SK-N-SH (cell line): ENCODE measurements around the gene DCHS1. TPM values are rescaled to one million over a fixed set of nuclear protein-coding genes. Genes with fewer than 3 reads are reported as not detected.

ENCODE experiments used
- CTCF ChIA-PET: fragments of 300-600, 350-600 bp; formaldehyde crosslinking; extraction: SDS; loops from one replicate; lab custom pipeline; 2021; lab: Yijun Ruan, JAX
- POLR2A ChIA-PET: fragments of 350-600 bp; sonication (Branson Sonifier 250); formaldehyde crosslinking; extraction: SDS; loops from one replicate; lab custom pipeline; 2020; ENCODE audit warnings: antibody characterized with exemption, inconsistent platforms; lab: Yijun Ruan, JAX
- DNase-seq: peaks from one replicate; pipeline ENCODE4 v3.0.0; 2012
- H2AFZ ChIP-seq: fragments of 200-600 bp; sonication (generic); 2 replicates; pipeline ENCODE4 v1.8.1; 2016; ENCODE audit warnings: antibody characterized with exemption, mild to moderate bottlenecking, low read depth
- H3F3A ChIP-seq: fragments of 200-600 bp; sonication (generic); replicated peaks from 2 replicates; pipeline ENCODE3; 2016; ENCODE audit warnings: antibody characterized with exemption, mild to moderate bottlenecking; ENCODE audit not compliant: insufficient read depth
- H3K27ac ChIP-seq, 2 experiments: fragments of 200-500 bp in 1 of 2; fragments of 200-600 bp in 1 of 2; sonication (Bioruptor generic) in 1 of 2; sonication (generic), shearing (Covaris generic) in 1 of 2; 2 replicates each; pipeline versions ENCODE4 v1.5.1 to v1.6.1; 2014 to 2016; ENCODE audit warnings: low read depth in 2 of 2, inconsistent platforms in 1 of 2, low read length in 1 of 2, mild to moderate bottlenecking in 1 of 2, mixed read lengths in 1 of 2
- H3K27me3 ChIP-seq: fragments of 200-600 bp; sonication (generic), shearing (Covaris generic); 2 replicates; pipeline ENCODE4 v1.6.1; 2016; ENCODE audit warnings: mixed run types; ENCODE audit not compliant: insufficient read depth
- H3K36me3 ChIP-seq, 2 experiments: fragments of 200-500 bp in 1 of 2; fragments of 200-600 bp in 1 of 2; sonication (Bioruptor generic) in 1 of 2; sonication (generic) in 1 of 2; replicated peaks in 1 of 2; 2 replicates each; pipeline versions ENCODE3 to v1.5.1; 2014 to 2016; ENCODE audit warnings: low read length in 1 of 2, mild to moderate bottlenecking in 1 of 2; ENCODE audit not compliant: insufficient read depth in 2 of 2, control insufficient read depth in 1 of 2
- H3K4me1 ChIP-seq, 2 experiments: fragments of 200-500 bp in 1 of 2; fragments of 200-600 bp in 1 of 2; sonication (Bioruptor generic) in 1 of 2; sonication (generic), shearing (Covaris generic) in 1 of 2; 2 replicates each; pipeline versions ENCODE4 v1.5.1 to v1.6.1; 2014 to 2016; ENCODE audit warnings: low read depth in 1 of 2, low read length in 1 of 2, mixed run types in 1 of 2; ENCODE audit not compliant: insufficient read depth in 2 of 2, control insufficient read depth in 1 of 2
- H3K4me2 ChIP-seq: fragments of 200-600 bp; sonication (generic), shearing (Covaris generic); 2 replicates; pipeline ENCODE4 v1.6.1; 2017; ENCODE audit warnings: mixed run types
- H3K4me3 ChIP-seq, 2 experiments: fragments of 200-500 bp in 1 of 2; fragments of 200-600 bp in 1 of 2; sonication (Bioruptor generic) in 1 of 2; sonication (generic), shearing (Covaris generic) in 1 of 2; 2 replicates each; pipeline versions ENCODE4 v1.5.1 to v1.8.1; 2014 to 2016; ENCODE audit warnings: low read depth in 2 of 2, inconsistent platforms in 1 of 2, low read length in 1 of 2, mild to moderate bottlenecking in 1 of 2, mixed read lengths in 1 of 2, moderate library complexity in 1 of 2
- H3K79me2 ChIP-seq: fragments of 200-600 bp; sonication (generic); 2 replicates; pipeline ENCODE4 v1.8.1; 2017; ENCODE audit warnings: mild to moderate bottlenecking; ENCODE audit not compliant: insufficient read depth
- H3K9ac ChIP-seq: fragments of 200-600 bp; sonication (generic); 2 replicates; pipeline ENCODE4 v1.6.1; 2017; ENCODE audit warnings: mixed run types
- H3K9me2 ChIP-seq: fragments of 200-600 bp; sonication (generic); 2 replicates; pipeline ENCODE4 v1.6.1; 2017; ENCODE audit warnings: mixed run types
- H3K9me3 ChIP-seq: fragments of 200-600 bp; sonication (generic); 2 replicates; pipeline ENCODE4 v1.6.1; 2017; ENCODE audit warnings: mixed run types, mild to moderate bottlenecking, moderate library complexity
- H4K20me1 ChIP-seq: fragments of 200-600 bp; sonication (generic); 2 replicates; pipeline ENCODE4 v1.6.1; 2017; ENCODE audit warnings: mild to moderate bottlenecking, mixed run types; ENCODE audit not compliant: insufficient read depth
- CHD2 ChIP-seq: fragments of 150-350 bp; IDR thresholded peaks from 2 replicates; pipeline ENCODE4 v1.6.1; 2018; ENCODE audit warnings: low read length; ENCODE audit not compliant: partially characterized antibody
- ELF1 ChIP-seq: IDR thresholded peaks from 2 replicates; pipeline ENCODE4 v1.4.0; 2012
- EP300 ChIP-seq, 2 experiments: IDR thresholded peaks; 2 replicates each; pipeline versions ENCODE4 v1.4.0 to v1.6.1; 2012; ENCODE audit warnings: borderline replicate concordance in 1 of 2, low read depth in 1 of 2, low read length in 1 of 2
- EZH2phosphoT487 ChIP-seq: fragments of 200-600 bp; sonication (generic); IDR thresholded peaks from 2 replicates; pipeline ENCODE4 v1.6.1; 2017; ENCODE audit warnings: low read depth, mixed run types, mild to moderate bottlenecking, antibody characterized with exemption, moderate library complexity, borderline replicate concordance
- FOSL2 ChIP-seq: IDR thresholded peaks from 2 replicates; pipeline ENCODE4 v1.4.0; 2012; ENCODE audit warnings: low read depth, mild to moderate bottlenecking, moderate library complexity, borderline replicate concordance
- FOXM1 ChIP-seq: IDR thresholded peaks from 2 replicates; pipeline ENCODE4 v1.4.0; 2012; ENCODE audit warnings: low read depth, mild to moderate bottlenecking
- MEF2A ChIP-seq: IDR thresholded peaks from 2 replicates; pipeline ENCODE4 v1.4.0; 2012; ENCODE audit warnings: low read depth, borderline replicate concordance
- POLR2AphosphoS5 ChIP-seq: IDR thresholded peaks from 2 replicates; pipeline ENCODE4 v1.6.1; 2012; ENCODE audit warnings: low read depth, low read length
- RAD21 ChIP-seq: IDR thresholded peaks from 2 replicates; pipeline ENCODE4 v1.6.1; 2012; ENCODE audit warnings: mild to moderate bottlenecking, low read length
- SIN3A ChIP-seq: IDR thresholded peaks from 2 replicates; pipeline ENCODE4 v1.6.1; 2012; ENCODE audit warnings: low read depth, mild to moderate bottlenecking, low read length, moderate library complexity, borderline replicate concordance
- SMC3 ChIP-seq: IDR thresholded peaks from 2 replicates; pipeline ENCODE4 v1.6.1; 2012; ENCODE audit warnings: low read depth, low read length, improper control_type of control experiment
- YY1 ChIP-seq: IDR thresholded peaks from 2 replicates; pipeline ENCODE4 v1.4.0; 2012; ENCODE audit warnings: low read depth, mild to moderate bottlenecking
- WGBS: methylation state at CpG from one replicate; pipeline ENCODE4 v1.1.6; 2017; ENCODE audit warnings: low lambda C conversion rate; 5-methylcytosine and 5-hydroxymethylcytosine counted together
- polyA plus RNA-seq, 3 experiments: library from polyadenylated mRNA; depleted of rRNA; stranded (reverse); fragments of >200 nt; gene quantifications; 2 replicates each; pipeline ENCODE4 v1.2.3, GENCODE V29; 2012
- TF ChIP-seq, protein P1 (sequence below): IDR thresholded peaks from 2 replicates; pipeline ENCODE4 v1.6.1; 2012; ENCODE audit warnings: mild to moderate bottlenecking, low read depth, low read length, moderate library complexity
- TF ChIP-seq, protein P2 (sequence below): fragments of 200-600 bp; sonication (generic); IDR thresholded peaks from 2 replicates; pipeline ENCODE4 v1.6.1; 2017; ENCODE audit warnings: antibody characterized with exemption, mild to moderate bottlenecking, moderate library complexity
- TF ChIP-seq, protein P3 (sequence below): fragments of 150-350 bp; IDR thresholded peaks from 2 replicates; pipeline ENCODE4 v1.6.1; 2016; ENCODE audit warnings: mild to moderate bottlenecking, low read depth, low read length

Gene DCHS1
- polyA plus RNA-seq, 1 of the 3 experiments (the other 2 are of a cell fraction) = 5.7 TPM

DNA sequence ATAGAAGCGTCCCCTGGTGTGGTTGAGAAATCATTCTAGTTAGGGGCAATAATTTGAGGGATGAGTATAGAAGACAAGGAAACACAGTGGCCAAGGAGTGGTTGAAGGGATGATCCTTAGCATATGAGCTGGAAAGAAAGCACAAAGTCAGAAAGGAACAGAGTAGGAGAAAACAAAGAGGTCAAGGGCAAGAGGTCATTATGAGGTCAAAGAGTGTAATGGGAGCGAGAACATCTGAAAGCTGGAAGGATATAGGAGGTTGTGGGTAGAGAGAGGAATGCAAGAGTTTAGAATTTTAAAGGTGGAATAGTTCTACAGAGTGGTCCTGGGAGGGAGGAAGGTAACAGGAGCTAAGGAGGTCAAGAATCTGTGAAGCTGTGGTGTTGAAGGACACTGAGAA lies 2.0 kb downstream of the DCHS1 start:
- no peaks in the 10 kb centered on the region for H4K20me1 ChIP-seq
- no peak overlapping the region for H3K4me3 ChIP-seq
- H3K9me3 ChIP-seq = no peaks in the 10 kb centered on the region
- POLR2A ChIA-PET = no interaction called here
- no peak overlapping the region for H3K9ac ChIP-seq
- H2AFZ ChIP-seq = no peak overlapping the region
- H3K27me3 ChIP-seq = no peaks in the 10 kb centered on the region
- no peak for DNase-seq
- WGBS = 98% methylated on average over 2 of the region's 2 CpGs
- H3K9me2 ChIP-seq = no peaks in the 10 kb centered on the region
- no peak for TF ChIP-seq EZH2phosphoT487
- no peaks in the 10 kb centered on the region for H3K36me3 ChIP-seq
- peaks cover 4% of the 10 kb centered on the region for H3F3A ChIP-seq
- H3K4me1 ChIP-seq = peaks cover 0 to 32% of the 10 kb centered on the region in 2 experiments; a peak in 1 of 4 replicates
- H3K27ac ChIP-seq = no peak overlapping the region
- H3K79me2 ChIP-seq = no peaks in the 10 kb centered on the region
- CTCF ChIA-PET = interaction anchor here (1.5 to 1.9 kb wide), 2 partner anchors 30 to 41 kb away, joined by 4 to 5 read pairs; partner anchors contain the start of gene MRPL17
- H3K4me2 ChIP-seq = no peak overlapping the region

DNA sequence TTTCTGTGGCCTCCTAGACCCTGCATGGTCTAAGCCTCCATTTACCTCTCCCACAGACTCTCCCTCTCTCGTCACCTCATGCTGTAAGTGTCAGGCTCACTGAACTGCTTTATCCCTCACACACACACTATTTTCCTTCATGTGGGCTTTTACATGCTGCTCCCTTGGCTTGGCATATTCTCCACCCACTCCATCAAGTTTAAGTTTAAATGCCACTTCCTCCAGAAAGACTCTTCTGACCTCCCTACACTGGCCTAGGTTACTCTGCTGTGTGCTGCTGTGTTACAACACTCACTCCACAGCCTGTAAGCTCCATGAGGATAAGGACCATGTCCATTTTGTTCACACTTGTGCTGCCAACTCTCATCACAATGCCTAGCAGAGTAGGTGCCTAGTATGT lies 2.5 kb downstream of the DCHS1 start:
- Histone ChIP-seq H3K79me2 (no peaks in the 10 kb centered on the region), H4K20me1 (no peaks in the 10 kb centered on the region), H3K27me3 (no peaks in the 10 kb centered on the region), H3K36me3 (no peaks in the 10 kb centered on the region), H3K4me1 (peaks cover 0 to 38% of the 10 kb centered on the region in 2 experiments; a peak in 1 of 4 replicates), H3F3A (peaks cover 4% of the 10 kb centered on the region), H3K9me2 (no peaks in the 10 kb centered on the region), H3K27ac (no peak overlapping the region; a peak in 1 of 4 replicates), H3K9ac (no peak overlapping the region), H2AFZ (no peak overlapping the region), H3K4me2 (no peak overlapping the region), H3K4me3 (no peak overlapping the region), H3K9me3 (no peaks in the 10 kb centered on the region)
- POLR2A ChIA-PET = no interaction called here
- CTCF ChIA-PET = interaction anchor here (1.5 to 1.9 kb wide), 2 partner anchors 30 to 40 kb away, joined by 4 to 5 read pairs; partner anchors contain the start of gene MRPL17
- WGBS = 95% methylated on average over 1 of the region's 1 CpG
- TF ChIP-seq RAD21 (no peak), SMC3 (no peak)
- TF ChIP-seq, protein P1, sequence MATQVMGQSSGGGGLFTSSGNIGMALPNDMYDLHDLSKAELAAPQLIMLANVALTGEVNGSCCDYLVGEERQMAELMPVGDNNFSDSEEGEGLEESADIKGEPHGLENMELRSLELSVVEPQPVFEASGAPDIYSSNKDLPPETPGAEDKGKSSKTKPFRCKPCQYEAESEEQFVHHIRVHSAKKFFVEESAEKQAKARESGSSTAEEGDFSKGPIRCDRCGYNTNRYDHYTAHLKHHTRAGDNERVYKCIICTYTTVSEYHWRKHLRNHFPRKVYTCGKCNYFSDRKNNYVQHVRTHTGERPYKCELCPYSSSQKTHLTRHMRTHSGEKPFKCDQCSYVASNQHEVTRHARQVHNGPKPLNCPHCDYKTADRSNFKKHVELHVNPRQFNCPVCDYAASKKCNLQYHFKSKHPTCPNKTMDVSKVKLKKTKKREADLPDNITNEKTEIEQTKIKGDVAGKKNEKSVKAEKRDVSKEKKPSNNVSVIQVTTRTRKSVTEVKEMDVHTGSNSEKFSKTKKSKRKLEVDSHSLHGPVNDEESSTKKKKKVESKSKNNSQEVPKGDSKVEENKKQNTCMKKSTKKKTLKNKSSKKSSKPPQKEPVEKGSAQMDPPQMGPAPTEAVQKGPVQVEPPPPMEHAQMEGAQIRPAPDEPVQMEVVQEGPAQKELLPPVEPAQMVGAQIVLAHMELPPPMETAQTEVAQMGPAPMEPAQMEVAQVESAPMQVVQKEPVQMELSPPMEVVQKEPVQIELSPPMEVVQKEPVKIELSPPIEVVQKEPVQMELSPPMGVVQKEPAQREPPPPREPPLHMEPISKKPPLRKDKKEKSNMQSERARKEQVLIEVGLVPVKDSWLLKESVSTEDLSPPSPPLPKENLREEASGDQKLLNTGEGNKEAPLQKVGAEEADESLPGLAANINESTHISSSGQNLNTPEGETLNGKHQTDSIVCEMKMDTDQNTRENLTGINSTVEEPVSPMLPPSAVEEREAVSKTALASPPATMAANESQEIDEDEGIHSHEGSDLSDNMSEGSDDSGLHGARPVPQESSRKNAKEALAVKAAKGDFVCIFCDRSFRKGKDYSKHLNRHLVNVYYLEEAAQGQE = no peak
- DNase-seq = no peak

DNA sequence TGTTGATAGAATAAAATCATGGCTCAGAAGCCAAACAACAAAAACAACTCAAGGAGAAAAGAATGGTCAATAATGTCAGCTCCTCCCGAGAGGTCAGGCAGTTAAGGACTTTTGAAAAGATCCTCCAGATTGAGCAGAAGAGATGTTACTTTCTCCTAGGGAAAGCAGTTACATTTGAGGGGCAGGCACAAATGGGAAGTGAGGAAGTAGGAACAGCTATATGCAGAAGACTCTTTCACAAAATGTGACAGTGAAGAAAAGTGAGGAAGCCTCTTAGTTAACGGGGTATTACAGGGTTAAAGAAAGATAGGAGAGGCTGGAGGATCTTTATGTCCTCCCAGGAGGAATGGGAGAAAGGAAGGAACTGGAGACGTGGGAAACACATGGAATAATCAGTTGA lies 3.4 kb downstream of the DCHS1 start:
- no peaks in the 10 kb centered on the region for H3K36me3 ChIP-seq
- H3K27ac ChIP-seq = no peak overlapping the region
- H3F3A ChIP-seq = peaks cover under 1% of the 10 kb centered on the region
- H3K9me2 ChIP-seq = no peaks in the 10 kb centered on the region
- no peaks in the 10 kb centered on the region for H3K27me3 ChIP-seq
- no peak for DNase-seq
- H3K79me2 ChIP-seq = no peaks in the 10 kb centered on the region
- ChIA-PET POLR2A (interaction anchor here (0.9 kb wide), 1 partner anchor 44 kb away, joined by 3 read pairs; no protein-coding TSS in a partner anchor), CTCF (interaction anchor here (1.5 kb wide), 1 partner anchor 31 kb away, joined by 4 read pairs; the partner anchor contains the start of gene MRPL17)
- WGBS = 84% methylated on average over 3 of the region's 3 CpGs
- no peak overlapping the region for H3K4me2 ChIP-seq
- no peak overlapping the region for H3K9ac ChIP-seq
- H3K4me1 ChIP-seq = peaks cover 0 to 47% of the 10 kb centered on the region in 2 experiments; a peak in 1 of 4 replicates
- no peaks in the 10 kb centered on the region for H3K9me3 ChIP-seq
- H3K4me3 ChIP-seq = no peak overlapping the region
- no peaks in the 10 kb centered on the region for H4K20me1 ChIP-seq
- no peak overlapping the region for H2AFZ ChIP-seq
- TF ChIP-seq, protein P2, sequence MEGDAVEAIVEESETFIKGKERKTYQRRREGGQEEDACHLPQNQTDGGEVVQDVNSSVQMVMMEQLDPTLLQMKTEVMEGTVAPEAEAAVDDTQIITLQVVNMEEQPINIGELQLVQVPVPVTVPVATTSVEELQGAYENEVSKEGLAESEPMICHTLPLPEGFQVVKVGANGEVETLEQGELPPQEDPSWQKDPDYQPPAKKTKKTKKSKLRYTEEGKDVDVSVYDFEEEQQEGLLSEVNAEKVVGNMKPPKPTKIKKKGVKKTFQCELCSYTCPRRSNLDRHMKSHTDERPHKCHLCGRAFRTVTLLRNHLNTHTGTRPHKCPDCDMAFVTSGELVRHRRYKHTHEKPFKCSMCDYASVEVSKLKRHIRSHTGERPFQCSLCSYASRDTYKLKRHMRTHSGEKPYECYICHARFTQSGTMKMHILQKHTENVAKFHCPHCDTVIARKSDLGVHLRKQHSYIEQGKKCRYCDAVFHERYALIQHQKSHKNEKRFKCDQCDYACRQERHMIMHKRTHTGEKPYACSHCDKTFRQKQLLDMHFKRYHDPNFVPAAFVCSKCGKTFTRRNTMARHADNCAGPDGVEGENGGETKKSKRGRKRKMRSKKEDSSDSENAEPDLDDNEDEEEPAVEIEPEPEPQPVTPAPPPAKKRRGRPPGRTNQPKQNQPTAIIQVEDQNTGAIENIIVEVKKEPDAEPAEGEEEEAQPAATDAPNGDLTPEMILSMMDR = no peak
- no peak for TF ChIP-seq ELF1
- TF ChIP-seq FOXM1 = no peak
- TF ChIP-seq CHD2 = no peak
- no peak for TF ChIP-seq EZH2phosphoT487
- no peak for TF ChIP-seq FOSL2
- no peak for TF ChIP-seq SIN3A
- TF ChIP-seq YY1 = no peak
- no peak for TF ChIP-seq POLR2AphosphoS5
- TF ChIP-seq, protein P3, sequence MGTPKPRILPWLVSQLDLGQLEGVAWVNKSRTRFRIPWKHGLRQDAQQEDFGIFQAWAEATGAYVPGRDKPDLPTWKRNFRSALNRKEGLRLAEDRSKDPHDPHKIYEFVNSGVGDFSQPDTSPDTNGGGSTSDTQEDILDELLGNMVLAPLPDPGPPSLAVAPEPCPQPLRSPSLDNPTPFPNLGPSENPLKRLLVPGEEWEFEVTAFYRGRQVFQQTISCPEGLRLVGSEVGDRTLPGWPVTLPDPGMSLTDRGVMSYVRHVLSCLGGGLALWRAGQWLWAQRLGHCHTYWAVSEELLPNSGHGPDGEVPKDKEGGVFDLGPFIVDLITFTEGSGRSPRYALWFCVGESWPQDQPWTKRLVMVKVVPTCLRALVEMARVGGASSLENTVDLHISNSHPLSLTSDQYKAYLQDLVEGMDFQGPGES = no peak
- TF ChIP-seq SMC3 = no peak
- TF ChIP-seq MEF2A = no peak
- TF ChIP-seq EP300 (IDR thresholded peaks at IDR 0.05; ENCODE audit: borderline replicate concordance in 1 of 2, low read depth in 1 of 2, low read length in 1 of 2) = no peak
